Measurements from ENCODE around the gene HIKESHI.
"Not testable (repeated sequence)": the region's sequence is repeated elsewhere in the genome, so short reads cannot be mapped to it uniquely, and the experiment has no call there.

Gene HIKESHI

GRCh38 chr11:86341382-86341781 lies 39.3 kb downstream of the HIKESHI start:
- no peak overlapping the region for H3K4me3 ChIP-seq (ENCODE audit: insufficient read depth, low read depth, low read length)
- 90% methylated on average over 3 of the region's 3 CpGs for WGBS, 2 experiments
- H3K4me1 ChIP-seq (ENCODE audit: control insufficient read depth, insufficient read depth, low read length): no peaks in the 10 kb centered on the region
- H3K27me3 ChIP-seq (ENCODE audit: control insufficient read depth, insufficient read depth, low read length, poor library complexity, severe bottlenecking): no peaks in the 10 kb centered on the region
- no peak overlapping the region for H3K27ac ChIP-seq (ENCODE audit: insufficient read depth, low read depth, low read length, poor library complexity, severe bottlenecking)
- no peaks in the 10 kb centered on the region for H3K9me3 ChIP-seq (ENCODE audit: control insufficient read depth, low read length)
- H3K36me3 ChIP-seq (ENCODE audit: control insufficient read depth, insufficient read depth, low read length): peaks cover 6% of the 10 kb centered on the region

GRCh38 chr11:86346513-86346912 lies 44.5 kb downstream of the HIKESHI start:
- Histone ChIP-seq H3K27me3 (ENCODE audit: control insufficient read depth, insufficient read depth, low read length, poor library complexity, severe bottlenecking) (no peaks in the 10 kb centered on the region), H3K9me3 (ENCODE audit: control insufficient read depth, low read length) (no peaks in the 10 kb centered on the region), H3K4me1 (ENCODE audit: control insufficient read depth, insufficient read depth, low read length) (no peaks in the 10 kb centered on the region), H3K27ac (ENCODE audit: insufficient read depth, low read depth, low read length, poor library complexity, severe bottlenecking) (no peak overlapping the region), H3K4me3 (ENCODE audit: insufficient read depth, low read depth, low read length) (no peak overlapping the region), H3K36me3 (ENCODE audit: control insufficient read depth, insufficient read depth, low read length) (no peaks in the 10 kb centered on the region)
- WGBS, 2 experiments: 86% methylated on average over 3 of the region's 3 CpGs

GRCh38 chr11:86355256-86355655 lies 53.2 kb downstream of the HIKESHI start:
- Histone ChIP-seq H3K4me1 (ENCODE audit: control insufficient read depth, insufficient read depth, low read length) (no peaks in the 10 kb centered on the region), H3K36me3 (ENCODE audit: control insufficient read depth, insufficient read depth, low read length) (no peaks in the 10 kb centered on the region), H3K27ac (ENCODE audit: insufficient read depth, low read depth, low read length, poor library complexity, severe bottlenecking) (no peak overlapping the region), H3K9me3 (ENCODE audit: control insufficient read depth, low read length) (no peaks in the 10 kb centered on the region), H3K27me3 (ENCODE audit: control insufficient read depth, insufficient read depth, low read length, poor library complexity, severe bottlenecking) (no peaks in the 10 kb centered on the region), H3K4me3 (ENCODE audit: insufficient read depth, low read depth, low read length) (no peak overlapping the region)
- 90 to 91% methylated on average over 4 of the region's 4 CpGs for WGBS, 2 experiments

- not testable (repeated sequence) for H3K4me3 ChIP-seq (ENCODE audit: insufficient read depth, low read depth, low read length); H3K27ac ChIP-seq (ENCODE audit: insufficient read depth, low read depth, low read length, poor library complexity, severe bottlenecking); H3K9me3 ChIP-seq (ENCODE audit: control insufficient read depth, low read length); H3K4me1 ChIP-seq (ENCODE audit: control insufficient read depth, insufficient read depth, low read length); H3K36me3 ChIP-seq (ENCODE audit: control insufficient read depth, insufficient read depth, low read length); H3K27me3 ChIP-seq (ENCODE audit: control insufficient read depth, insufficient read depth, low read length, poor library complexity, severe bottlenecking)
- WGBS, 2 experiments: 54 to 60% methylated on average over 4 of the region's 4 CpGs
Measured at GRCh38 chr11:86357412-86357811, 55.4 kb downstream of the HIKESHI start.

- Histone ChIP-seq H3K36me3 (ENCODE audit: control insufficient read depth, insufficient read depth, low read length) (no peaks in the 10 kb centered on the region), H3K4me1 (ENCODE audit: control insufficient read depth, insufficient read depth, low read length) (no peaks in the 10 kb centered on the region), H3K27ac (ENCODE audit: insufficient read depth, low read depth, low read length, poor library complexity, severe bottlenecking) (no peak overlapping the region), H3K27me3 (ENCODE audit: control insufficient read depth, insufficient read depth, low read length, poor library complexity, severe bottlenecking) (no peaks in the 10 kb centered on the region), H3K9me3 (ENCODE audit: control insufficient read depth, low read length) (no peaks in the 10 kb centered on the region), H3K4me3 (ENCODE audit: insufficient read depth, low read depth, low read length) (no peak overlapping the region)
- WGBS, 2 experiments: 79 to 88% methylated on average over 3 of the region's 3 CpGs
Measured at GRCh38 chr11:86358720-86359119, 56.7 kb downstream of the HIKESHI start.

GRCh38 chr11:86360775-86361395 lies 58.8 kb downstream of the HIKESHI start:
- Histone ChIP-seq H3K4me1 (ENCODE audit: control insufficient read depth, insufficient read depth, low read length) (no peaks in the 10 kb centered on the region), H3K4me3 (ENCODE audit: insufficient read depth, low read depth, low read length) (no peak overlapping the region), H3K27ac (ENCODE audit: insufficient read depth, low read depth, low read length, poor library complexity, severe bottlenecking) (no peak overlapping the region), H3K9me3 (ENCODE audit: control insufficient read depth, low read length) (no peaks in the 10 kb centered on the region), H3K27me3 (ENCODE audit: control insufficient read depth, insufficient read depth, low read length, poor library complexity, severe bottlenecking) (no peaks in the 10 kb centered on the region), H3K36me3 (ENCODE audit: control insufficient read depth, insufficient read depth, low read length) (no peaks in the 10 kb centered on the region)
- 50 to 60% methylated on average over 2 of the region's 2 CpGs for WGBS, 2 experiments

GRCh38 chr11:86363424-86363823 lies 61.4 kb downstream of the HIKESHI start:
- no peaks in the 10 kb centered on the region for H3K4me1 ChIP-seq (ENCODE audit: control insufficient read depth, insufficient read depth, low read length)
- H3K27ac ChIP-seq (ENCODE audit: insufficient read depth, low read depth, low read length, poor library complexity, severe bottlenecking): no peak overlapping the region
- H3K9me3 ChIP-seq (ENCODE audit: control insufficient read depth, low read length): no peaks in the 10 kb centered on the region
- H3K36me3 ChIP-seq (ENCODE audit: control insufficient read depth, insufficient read depth, low read length): no peaks in the 10 kb centered on the region
- no peaks in the 10 kb centered on the region for H3K27me3 ChIP-seq (ENCODE audit: control insufficient read depth, insufficient read depth, low read length, poor library complexity, severe bottlenecking)
- no peak overlapping the region for H3K4me3 ChIP-seq (ENCODE audit: insufficient read depth, low read depth, low read length)
- no CpG with 5 or more reads among the region's 1 CpG for WGBS, 2 experiments

- H3K9me3 ChIP-seq (ENCODE audit: control insufficient read depth, low read length): no peaks in the 10 kb centered on the region
- no peaks in the 10 kb centered on the region for H3K4me1 ChIP-seq (ENCODE audit: control insufficient read depth, insufficient read depth, low read length)
- H3K36me3 ChIP-seq (ENCODE audit: control insufficient read depth, insufficient read depth, low read length): no peaks in the 10 kb centered on the region
- 75 to 100% methylated on average over 2 of the region's 2 CpGs for WGBS, 2 experiments
- H3K4me3 ChIP-seq (ENCODE audit: insufficient read depth, low read depth, low read length): no peak overlapping the region
- H3K27ac ChIP-seq (ENCODE audit: insufficient read depth, low read depth, low read length, poor library complexity, severe bottlenecking): no peak overlapping the region
- no peaks in the 10 kb centered on the region for H3K27me3 ChIP-seq (ENCODE audit: control insufficient read depth, insufficient read depth, low read length, poor library complexity, severe bottlenecking)
Measured at GRCh38 chr11:86365546-86365945, 63.5 kb downstream of the HIKESHI start.

- WGBS, 2 experiments: 92 to 96% methylated on average over 7 of the region's 7 CpGs
- Histone ChIP-seq H3K27me3 (ENCODE audit: control insufficient read depth, insufficient read depth, low read length, poor library complexity, severe bottlenecking) (no peaks in the 10 kb centered on the region), H3K4me1 (ENCODE audit: control insufficient read depth, insufficient read depth, low read length) (no peaks in the 10 kb centered on the region), H3K9me3 (ENCODE audit: control insufficient read depth, low read length) (no peaks in the 10 kb centered on the region), H3K36me3 (ENCODE audit: control insufficient read depth, insufficient read depth, low read length) (no peaks in the 10 kb centered on the region), H3K27ac (ENCODE audit: insufficient read depth, low read depth, low read length, poor library complexity, severe bottlenecking) (no peak overlapping the region), H3K4me3 (ENCODE audit: insufficient read depth, low read depth, low read length) (no peak overlapping the region)
Measured at GRCh38 chr11:86369668-86370067, 67.6 kb downstream of the HIKESHI start.

- no peak overlapping the region for H3K4me3 ChIP-seq (ENCODE audit: insufficient read depth, low read depth, low read length)
- no peaks in the 10 kb centered on the region for H3K36me3 ChIP-seq (ENCODE audit: control insufficient read depth, insufficient read depth, low read length)
- H3K4me1 ChIP-seq (ENCODE audit: control insufficient read depth, insufficient read depth, low read length): no peaks in the 10 kb centered on the region
- 76 to 82% methylated on average over 3 to 4 of the region's 4 CpGs for WGBS, 2 experiments
- no peak overlapping the region for H3K27ac ChIP-seq (ENCODE audit: insufficient read depth, low read depth, low read length, poor library complexity, severe bottlenecking)
- no peaks in the 10 kb centered on the region for H3K27me3 ChIP-seq (ENCODE audit: control insufficient read depth, insufficient read depth, low read length, poor library complexity, severe bottlenecking)
- no peaks in the 10 kb centered on the region for H3K9me3 ChIP-seq (ENCODE audit: control insufficient read depth, low read length)
Measured at GRCh38 chr11:86370171-86370570, 68.1 kb downstream of the HIKESHI start.

Measured in ectodermal cell (in vitro differentiated cells).